Activated naive CD4-positive, alpha-beta T cell treated with anti-CD3 and anti-CD28 coated beads, Interleukin-2, amount 10 ng/mL, durations not matched to agents 7 days and 5 days (primary cell): ENCODE results near the gene SERTAD3.
"Not testable (repeated sequence)": the region's sequence is repeated elsewhere in the genome, so short reads cannot be mapped to it uniquely, and the experiment has no call there.

Experiments used
- CTCF ChIA-PET: fragments of 350-600 bp; sonication (Branson Sonifier 250); formaldehyde crosslinking; loops from one replicate; lab custom pipeline; 2021; ENCODE audit warnings: antibody characterized with exemption; lab: Charles Lee
- DNase-seq: peaks from one replicate; pipeline ENCODE4 v3.0.0-alpha.2; 2020
- H3K27ac Mint-ChIP-seq: one replicate; pipeline ENCODE4 v1.8.0; 2021; ENCODE audit warnings: mild to moderate bottlenecking, moderate library complexity, mixed read lengths
- H3K27me3 Mint-ChIP-seq: one replicate; pipeline ENCODE4 v1.8.0; 2021; ENCODE audit warnings: mild to moderate bottlenecking, mixed read lengths
- H3K36me3 Mint-ChIP-seq: one replicate; pipeline ENCODE4 v1.8.0; 2021; ENCODE audit warnings: mixed read lengths
- H3K4me1 Mint-ChIP-seq: one replicate; pipeline ENCODE4 v1.8.0; 2021; ENCODE audit warnings: mixed read lengths
- H3K4me3 Mint-ChIP-seq: one replicate; pipeline ENCODE4 v1.8.0; 2021; ENCODE audit warnings: mild to moderate bottlenecking, moderate library complexity, mixed read lengths
- H3K9me3 Mint-ChIP-seq: one replicate; pipeline ENCODE4 v1.8.0; 2021; ENCODE audit warnings: mixed read lengths

Gene SERTAD3

GRCh38 chr19:40444000-40444824 lies at the start of gene SERTAD3:
TSS of gene SERTAD3 (minus strand) at chr19:40444335. CDS start at chr19:40442080, 2,255 bp downstream.
- Mint-ChIP-seq H3K27ac (peak within 1 kb of the TSS; percentile 97), H3K9me3 (no peaks in the 10 kb centered on the region), H3K4me1 (peaks cover 19% of the 10 kb centered on the region), H3K27me3 (peaks cover 4% of the 10 kb centered on the region), H3K4me3 (peak within 1 kb of the TSS; percentile 97), H3K36me3 (peaks cover 18% of the 10 kb centered on the region)
- CTCF ChIA-PET, result interaction anchor here (1.6 to 1.8 kb wide), 2 partner anchors 23 to 139 kb away, joined by 4 to 10 read pairs; no protein-coding TSS in a partner anchor
- DNase-seq, result peak; percentile 97

- CTCF ChIA-PET, result interaction anchor here (1.0 to 1.5 kb wide), 3 partner anchors 30 to 188 kb away, joined by 3 to 4 read pairs (median 3); no protein-coding TSS in a partner anchor
- Mint-ChIP-seq H3K36me3 (no peaks in the 10 kb centered on the region), H3K9me3 (no peaks in the 10 kb centered on the region), H3K27ac (no peak overlapping the region), H3K4me1 (no peaks in the 10 kb centered on the region), H3K27me3 (peaks cover 50% of the 10 kb centered on the region), H3K4me3 (no peak overlapping the region)
- DNase-seq, result no peak
These were observed 49.6 kb upstream of the SERTAD3 start for GRCh38 chr19:40493778-40494177.

GRCh38 chr19:40492274-40492673 lies 48.1 kb upstream of the SERTAD3 start:
- Mint-ChIP-seq H3K9me3 (no peaks in the 10 kb centered on the region), H3K4me1 (peaks cover 7% of the 10 kb centered on the region), H3K36me3 (no peaks in the 10 kb centered on the region), H3K27ac (no peak overlapping the region), H3K27me3 (peaks cover 62% of the 10 kb centered on the region), H3K4me3 (no peak overlapping the region)
- CTCF ChIA-PET, result interaction anchor here (1.4 to 1.5 kb wide), 2 partner anchors 28 to 187 kb away, joined by 3 to 4 read pairs; no protein-coding TSS in a partner anchor
- DNase-seq, result no peak

- DNase-seq, result no peak
- no peak overlapping the region for H3K27ac Mint-ChIP-seq
- H3K27me3 Mint-ChIP-seq, result peaks cover 72% of the 10 kb centered on the region
- peaks cover 9% of the 10 kb centered on the region for H3K4me1 Mint-ChIP-seq
- H3K9me3 Mint-ChIP-seq, result no peaks in the 10 kb centered on the region
- CTCF ChIA-PET, result no interaction called here
- H3K36me3 Mint-ChIP-seq, result no peaks in the 10 kb centered on the region
- H3K4me3 Mint-ChIP-seq, result no peak overlapping the region
These were observed 45.7 kb upstream of the SERTAD3 start for GRCh38 chr19:40489882-40490230.

GRCh38 chr19:40486017-40486416 lies 41.9 kb upstream of the SERTAD3 start:
- DNase-seq, result no peak
- peaks cover 9% of the 10 kb centered on the region for H3K4me1 Mint-ChIP-seq
- H3K27ac Mint-ChIP-seq, result no peak overlapping the region
- peaks cover 43% of the 10 kb centered on the region for H3K27me3 Mint-ChIP-seq
- no peaks in the 10 kb centered on the region for H3K9me3 Mint-ChIP-seq
- no peak overlapping the region for H3K4me3 Mint-ChIP-seq
- no peaks in the 10 kb centered on the region for H3K36me3 Mint-ChIP-seq
- CTCF ChIA-PET, result interaction anchor here (1.0 kb wide), 1 partner anchor 22 kb away, joined by 3 read pairs; no protein-coding TSS in a partner anchor

GRCh38 chr19:40475878-40476644 lies 31.9 kb upstream of the SERTAD3 start:
- H3K9me3 Mint-ChIP-seq, H3K27ac Mint-ChIP-seq, DNase-seq, H3K4me3 Mint-ChIP-seq, H3K27me3 Mint-ChIP-seq, H3K4me1 Mint-ChIP-seq, CTCF ChIA-PET, H3K36me3 Mint-ChIP-seq: not testable (repeated sequence)

- H3K4me3 Mint-ChIP-seq, result no peak overlapping the region
- H3K27me3 Mint-ChIP-seq, result peaks cover 4% of the 10 kb centered on the region
- no peak for DNase-seq
- no peaks in the 10 kb centered on the region for H3K36me3 Mint-ChIP-seq
- H3K27ac Mint-ChIP-seq, result no peak overlapping the region
- H3K4me1 Mint-ChIP-seq, result no peaks in the 10 kb centered on the region
- CTCF ChIA-PET, result no interaction called here
- H3K9me3 Mint-ChIP-seq, result no peaks in the 10 kb centered on the region
These were observed 30.6 kb upstream of the SERTAD3 start for GRCh38 chr19:40474737-40475136.

- Mint-ChIP-seq H3K27me3 (peaks cover 22% of the 10 kb centered on the region), H3K4me1 (peaks cover 3% of the 10 kb centered on the region), H3K36me3 (no peaks in the 10 kb centered on the region), H3K27ac (no peak overlapping the region), H3K4me3 (no peak overlapping the region), H3K9me3 (no peaks in the 10 kb centered on the region)
- DNase-seq, result no peak
- CTCF ChIA-PET, result no interaction called here
These were observed 28.4 kb upstream of the SERTAD3 start for GRCh38 chr19:40472516-40472915.

- H3K36me3 Mint-ChIP-seq, result peaks cover 4% of the 10 kb centered on the region
- H3K4me3 Mint-ChIP-seq, result no peak overlapping the region
- DNase-seq, result no peak
- CTCF ChIA-PET, result no interaction called here
- peaks cover 30% of the 10 kb centered on the region for H3K27me3 Mint-ChIP-seq
- H3K9me3 Mint-ChIP-seq, result no peaks in the 10 kb centered on the region
- H3K27ac Mint-ChIP-seq, result no peak overlapping the region
- H3K4me1 Mint-ChIP-seq, result peaks cover 10% of the 10 kb centered on the region
These were observed 27.0 kb upstream of the SERTAD3 start for GRCh38 chr19:40471111-40471510.

- no peak overlapping the region for H3K4me3 Mint-ChIP-seq
- H3K4me1 Mint-ChIP-seq, result peaks cover 30% of the 10 kb centered on the region
- no peaks in the 10 kb centered on the region for H3K9me3 Mint-ChIP-seq
- H3K27me3 Mint-ChIP-seq, result peaks cover 34% of the 10 kb centered on the region
- peaks cover 4% of the 10 kb centered on the region for H3K36me3 Mint-ChIP-seq
- H3K27ac Mint-ChIP-seq, result no peak overlapping the region
- CTCF ChIA-PET, result no interaction called here
- DNase-seq, result no peak
These were observed 24.9 kb upstream of the SERTAD3 start for GRCh38 chr19:40469011-40469410.

GRCh38 chr19:40466985-40467734 lies 23.0 kb upstream of the SERTAD3 start, which contains the start of gene SPTBN4:
TSS of gene SPTBN4 (plus strand) at chr19:40467001. CDS start at chr19:40472622, 5,621 bp downstream.
- CTCF ChIA-PET, result no interaction called here
- Mint-ChIP-seq H3K36me3 (peaks cover 4% of the 10 kb centered on the region), H3K9me3 (no peaks in the 10 kb centered on the region), H3K4me1 (peaks cover 30% of the 10 kb centered on the region), H3K27ac (peak within 1 kb of the TSS; percentile 86), H3K4me3 (peak within 1 kb of the TSS; percentile 84), H3K27me3 (peaks cover 34% of the 10 kb centered on the region)
- peak; percentile 23 for DNase-seq

- Mint-ChIP-seq H3K27ac (peak overlapping the region; percentile 2), H3K9me3 (no peaks in the 10 kb centered on the region), H3K36me3 (peaks cover 4% of the 10 kb centered on the region), H3K4me3 (peak overlapping the region; percentile 84), H3K4me1 (peaks cover 32% of the 10 kb centered on the region), H3K27me3 (peaks cover 34% of the 10 kb centered on the region)
- CTCF ChIA-PET, result interaction anchor here (0.5 to 2.9 kb wide), 6 partner anchors 46 to 672 kb away, joined by 3 to 19 read pairs (median 10); partner anchors contain the start of genes LTBP4 and PRX
- peak; percentile 52 for DNase-seq
These were observed 22.3 kb upstream of the SERTAD3 start for GRCh38 chr19:40466219-40466984.
